ENCODE measurements around the gene HM13.
"Not testable (repeated sequence)": the region's sequence is repeated elsewhere in the genome, so short reads cannot be mapped to it uniquely, and the experiment has no call there.

HM13 gene

GRCh38 chr20:31573555-31574321 lies 59.5 kb downstream of the HM13 start:
- H3K79me2 ChIP-seq (ENCODE audit: insufficient read depth, low read depth): no peaks in the 10 kb centered on the region
- no peak for TF ChIP-seq CTCF (conservative IDR thresholded peaks at IDR 0.05; ENCODE audit: low read depth, low read length)
- H3K36me3 ChIP-seq (ENCODE audit: insufficient read depth): no peaks in the 10 kb centered on the region
- peak overlapping the region; percentile 90 for H2AFZ ChIP-seq (ENCODE audit: low read depth)
- no peaks in the 10 kb centered on the region for H4K20me1 ChIP-seq (ENCODE audit: insufficient read depth)
- no peaks in the 10 kb centered on the region for H3K27me3 ChIP-seq (ENCODE audit: insufficient read depth, low read depth)
- H3K4me3 ChIP-seq (IDR thresholded peaks at IDR 0.05; ENCODE audit: insufficient read depth, low read depth, low read length): no peak overlapping the region
- H3K27ac ChIP-seq: peak overlapping the region; percentile 88
- peak overlapping the region; percentile 83 for H3K4me2 ChIP-seq
- peak overlapping the region; percentile 85 for H3K9ac ChIP-seq
- H3K4me1 ChIP-seq (ENCODE audit: low read depth, poor library complexity, severe bottlenecking): peaks cover 51% of the 10 kb centered on the region

GRCh38 chr20:31574986-31575385 lies 60.7 kb downstream of the HM13 start:
- H3K9ac ChIP-seq; H4K20me1 ChIP-seq (ENCODE audit: insufficient read depth); H2AFZ ChIP-seq (ENCODE audit: low read depth); H3K27ac ChIP-seq; H3K36me3 ChIP-seq (ENCODE audit: insufficient read depth); H3K79me2 ChIP-seq (ENCODE audit: insufficient read depth, low read depth); H3K4me3 ChIP-seq (IDR thresholded peaks at IDR 0.05; ENCODE audit: insufficient read depth, low read depth, low read length); H3K4me2 ChIP-seq; H3K27me3 ChIP-seq (ENCODE audit: insufficient read depth, low read depth): not testable (repeated sequence)
- H3K4me1 ChIP-seq (ENCODE audit: low read depth, poor library complexity, severe bottlenecking): peaks cover 39% of the 10 kb centered on the region

- Histone ChIP-seq H3K4me1 (ENCODE audit: low read depth, poor library complexity, severe bottlenecking) (peaks cover 21% of the 10 kb centered on the region), H3K9ac (no peak overlapping the region), H3K36me3 (ENCODE audit: insufficient read depth) (no peaks in the 10 kb centered on the region), H4K20me1 (ENCODE audit: insufficient read depth) (no peaks in the 10 kb centered on the region), H3K79me2 (ENCODE audit: insufficient read depth, low read depth) (no peaks in the 10 kb centered on the region), H3K4me3 (IDR thresholded peaks at IDR 0.05; ENCODE audit: insufficient read depth, low read depth, low read length) (no peak overlapping the region), H3K4me2 (no peak overlapping the region), H2AFZ (ENCODE audit: low read depth) (no peak overlapping the region), H3K27me3 (ENCODE audit: insufficient read depth, low read depth) (no peaks in the 10 kb centered on the region), H3K27ac (no peak overlapping the region)
- no peak for TF ChIP-seq CTCF (conservative IDR thresholded peaks at IDR 0.05; ENCODE audit: low read depth, low read length)
Observed at GRCh38 chr20:31576751-31577150, 62.5 kb downstream of the HM13 start.

GRCh38 chr20:31577194-31577593 lies 63.0 kb downstream of the HM13 start:
- Histone ChIP-seq H3K27me3 (ENCODE audit: insufficient read depth, low read depth) (no peaks in the 10 kb centered on the region), H3K4me2 (no peak overlapping the region), H3K4me3 (IDR thresholded peaks at IDR 0.05; ENCODE audit: insufficient read depth, low read depth, low read length) (no peak overlapping the region), H4K20me1 (ENCODE audit: insufficient read depth) (no peaks in the 10 kb centered on the region), H3K4me1 (ENCODE audit: low read depth, poor library complexity, severe bottlenecking) (peaks cover 17% of the 10 kb centered on the region), H2AFZ (ENCODE audit: low read depth) (no peak overlapping the region), H3K9ac (no peak overlapping the region), H3K36me3 (ENCODE audit: insufficient read depth) (no peaks in the 10 kb centered on the region), H3K79me2 (ENCODE audit: insufficient read depth, low read depth) (no peaks in the 10 kb centered on the region), H3K27ac (no peak overlapping the region)
- no peak for TF ChIP-seq CTCF (conservative IDR thresholded peaks at IDR 0.05; ENCODE audit: low read depth, low read length)

GRCh38 chr20:31578448-31579138 lies 64.4 kb downstream of the HM13 start:
- H3K9ac ChIP-seq: no peak overlapping the region
- no peaks in the 10 kb centered on the region for H3K36me3 ChIP-seq (ENCODE audit: insufficient read depth)
- no peak for TF ChIP-seq CTCF (conservative IDR thresholded peaks at IDR 0.05; ENCODE audit: low read depth, low read length)
- no peak overlapping the region for H3K4me2 ChIP-seq
- peaks cover 12% of the 10 kb centered on the region for H3K4me1 ChIP-seq (ENCODE audit: low read depth, poor library complexity, severe bottlenecking)
- no peaks in the 10 kb centered on the region for H4K20me1 ChIP-seq (ENCODE audit: insufficient read depth)
- H3K27ac ChIP-seq: no peak overlapping the region
- no peak overlapping the region for H3K4me3 ChIP-seq (IDR thresholded peaks at IDR 0.05; ENCODE audit: insufficient read depth, low read depth, low read length)
- H3K27me3 ChIP-seq (ENCODE audit: insufficient read depth, low read depth): no peaks in the 10 kb centered on the region
- no peak overlapping the region for H2AFZ ChIP-seq (ENCODE audit: low read depth)
- no peaks in the 10 kb centered on the region for H3K79me2 ChIP-seq (ENCODE audit: insufficient read depth, low read depth)

All from KMS-11 (cell line).